Measurements from ENCODE around the gene CROCC2. TPM values are rescaled to one million over a fixed set of nuclear protein-coding genes. Genes with fewer than 3 reads are reported as not detected.

Gene CROCC2
- polyA plus RNA-seq, 1 of the 3 experiments (the other 2 are of a cell fraction), result not detected

DNA sequence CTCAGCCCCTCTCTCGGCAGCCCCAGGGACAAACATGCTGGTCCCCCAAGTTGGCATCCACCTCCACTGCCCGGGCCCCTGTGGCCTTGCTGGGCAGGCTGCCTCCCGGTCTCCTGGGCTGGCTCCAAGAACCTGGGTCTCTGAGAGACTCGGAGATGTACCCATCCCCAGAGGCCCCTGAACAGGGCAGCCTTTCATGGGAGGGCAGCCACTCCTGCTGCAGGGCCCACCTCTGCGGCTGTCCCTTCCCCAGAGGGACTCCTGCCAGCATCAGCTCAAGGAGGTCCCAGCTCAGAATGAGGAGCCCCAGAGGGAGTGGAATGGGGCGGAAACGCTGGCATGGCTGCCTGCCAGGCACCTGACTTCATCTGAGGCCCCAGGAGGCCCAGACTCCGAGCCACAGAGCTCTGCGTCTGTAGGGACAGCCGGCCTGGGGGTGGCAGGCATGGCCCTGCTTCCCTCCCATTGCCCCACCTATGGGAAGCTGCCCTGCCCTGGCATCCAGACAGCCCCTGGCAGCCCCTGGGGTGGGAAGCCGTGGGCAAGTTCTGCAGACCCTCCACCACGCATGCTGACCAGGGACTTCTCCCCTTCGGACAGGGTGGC lies 857 bp upstream of the CROCC2 start (continued):
- no peak for TF ChIP-seq SMC3 (IDR thresholded peaks at IDR 0.05; ENCODE audit: low read depth, low read length)
- TF ChIP-seq EP300 (IDR thresholded peaks at IDR 0.05; ENCODE audit: borderline replicate concordance in 1 of 2, low read depth in 1 of 2, low read length in 1 of 2), result no peak
- TF ChIP-seq GABPA (IDR thresholded peaks at IDR 0.05; ENCODE audit: low read depth), result no peak
- TF ChIP-seq FOXM1 (IDR thresholded peaks at IDR 0.05; ENCODE audit: low read depth), result no peak
- no peak for TF ChIP-seq USF1 (IDR thresholded peaks at IDR 0.05; ENCODE audit: borderline replicate concordance, low read depth)
- TF ChIP-seq, protein P1, sequence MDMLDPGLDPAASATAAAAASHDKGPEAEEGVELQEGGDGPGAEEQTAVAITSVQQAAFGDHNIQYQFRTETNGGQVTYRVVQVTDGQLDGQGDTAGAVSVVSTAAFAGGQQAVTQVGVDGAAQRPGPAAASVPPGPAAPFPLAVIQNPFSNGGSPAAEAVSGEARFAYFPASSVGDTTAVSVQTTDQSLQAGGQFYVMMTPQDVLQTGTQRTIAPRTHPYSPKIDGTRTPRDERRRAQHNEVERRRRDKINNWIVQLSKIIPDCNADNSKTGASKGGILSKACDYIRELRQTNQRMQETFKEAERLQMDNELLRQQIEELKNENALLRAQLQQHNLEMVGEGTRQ (IDR thresholded peaks at IDR 0.05; ENCODE audit: borderline replicate concordance, low read depth, low read length), result no peak
- no peak for TF ChIP-seq YY1 (IDR thresholded peaks at IDR 0.05; ENCODE audit: low read depth)
- no peak for TF ChIP-seq TAF1 (IDR thresholded peaks at IDR 0.05; ENCODE audit: borderline replicate concordance, low read depth, low read length)

DNA sequence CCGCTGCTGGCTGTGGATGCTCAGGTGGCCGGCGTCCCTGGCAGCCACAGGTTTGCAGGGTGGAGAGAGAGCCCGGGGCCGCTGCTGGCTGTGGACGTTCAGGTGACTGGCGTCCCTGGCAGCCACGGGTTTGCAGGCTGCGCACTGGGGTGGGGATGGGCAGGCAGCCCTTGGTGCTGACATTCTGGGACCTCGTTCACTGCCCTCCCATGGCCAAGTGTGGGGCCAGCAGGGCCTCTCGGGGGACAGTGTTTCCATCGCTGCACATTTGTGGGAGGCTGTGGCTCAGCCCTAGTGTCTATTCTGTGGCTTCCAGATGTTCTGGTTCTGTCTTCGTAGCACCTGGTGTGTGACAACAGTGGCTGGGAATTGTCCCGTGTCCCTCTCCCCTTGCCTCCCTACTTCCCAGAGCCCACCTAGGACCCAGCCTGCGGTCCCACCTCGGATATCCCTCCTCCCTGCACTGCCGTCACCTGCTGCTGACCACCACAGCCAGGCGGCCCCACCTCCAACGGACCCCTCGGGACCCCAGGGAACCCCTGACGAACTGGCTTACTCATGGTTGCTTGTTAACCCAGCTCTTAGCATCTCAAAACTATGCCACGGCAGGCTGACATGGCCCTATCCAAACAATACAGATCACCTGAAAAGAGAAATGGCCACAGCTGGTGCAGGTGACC lies 915 bp downstream of the CROCC2 start:
- peaks cover 0 to 61% of the 10 kb centered on the region in 2 experiments; a peak in 1 of 4 replicates for H3K4me1 ChIP-seq (ENCODE audit: control insufficient read depth in 1 of 2, insufficient read depth in 2 of 2, low read depth in 1 of 2, low read length in 1 of 2)
- DNase-seq, result no peak
- H3K9ac ChIP-seq, result no peak overlapping the region
- POLR2A ChIA-PET, result no interaction called here
- H3K27ac ChIP-seq (ENCODE audit: low read depth in 2 of 2, low read length in 1 of 2), result no peak overlapping the region
- H3K9me2 ChIP-seq, result no peaks in the 10 kb centered on the region
- H3K4me2 ChIP-seq, result no peak overlapping the region
- WGBS (ENCODE audit: low lambda C conversion rate), result 42% methylated on average over 10 of the region's 22 CpGs
- no peaks in the 10 kb centered on the region for H4K20me1 ChIP-seq (ENCODE audit: insufficient read depth)
- H3K9me3 ChIP-seq, result no peaks in the 10 kb centered on the region
- H3K36me3 ChIP-seq (replicated peaks in 1 of 2; ENCODE audit: control insufficient read depth in 1 of 2, insufficient read depth in 2 of 2, low read length in 1 of 2), result no peaks in the 10 kb centered on the region
- CTCF ChIA-PET, result no interaction called here
- H3K27me3 ChIP-seq (ENCODE audit: insufficient read depth), result peaks cover 5% of the 10 kb centered on the region; the same call in 1 of the 2 replicates
- H2AFZ ChIP-seq (ENCODE audit: low read depth), result no peak overlapping the region
- no peaks in the 10 kb centered on the region for H3K79me2 ChIP-seq (ENCODE audit: insufficient read depth)
- H3F3A ChIP-seq (replicated peaks; ENCODE audit: insufficient read depth), result no peaks in the 10 kb centered on the region
- TF ChIP-seq GATA2 (CRISPR knock-in tag; IDR thresholded peaks at IDR 0.05) (no peak), FOXJ3 (CRISPR knock-in tag; IDR thresholded peaks at IDR 0.05) (no peak), RFX5 (IDR thresholded peaks at IDR 0.05; ENCODE audit: low read length) (no peak), GABPA (IDR thresholded peaks at IDR 0.05; ENCODE audit: low read depth) (no peak), MEF2A (IDR thresholded peaks at IDR 0.05; ENCODE audit: borderline replicate concordance, low read depth) (no peak), NRF1 (IDR thresholded peaks at IDR 0.05; ENCODE audit: low read depth, low read length) (no peak), EZH2phosphoT487 (IDR thresholded peaks at IDR 0.05; ENCODE audit: borderline replicate concordance, low read depth) (no peak), TEAD4 (IDR thresholded peaks at IDR 0.05; ENCODE audit: borderline replicate concordance, insufficient read depth) (no peak), NFIC (IDR thresholded peaks at IDR 0.05; ENCODE audit: borderline replicate concordance) (no peak), IRF3 (IDR thresholded peaks at IDR 0.05; ENCODE audit: low read depth, low read length) (no peak), SMC3 (IDR thresholded peaks at IDR 0.05; ENCODE audit: low read depth, low read length) (no peak), YY1 (IDR thresholded peaks at IDR 0.05; ENCODE audit: low read depth) (no peak), EP300 (IDR thresholded peaks at IDR 0.05; ENCODE audit: borderline replicate concordance in 1 of 2, low read depth in 1 of 2, low read length in 1 of 2) (no peak), RAD21 (IDR thresholded peaks at IDR 0.05; ENCODE audit: low read length) (no peak)
- TF ChIP-seq, protein P1 (IDR thresholded peaks at IDR 0.05; ENCODE audit: borderline replicate concordance, low read depth, low read length), result no peak
- H3K4me3 ChIP-seq (ENCODE audit: low read depth in 2 of 2, low read length in 1 of 2), result no peak overlapping the region
